NCI-H2196 (cell line): ENCODE data around the gene TCP10L.
"Not testable (repeated sequence)": the region's sequence is repeated elsewhere in the genome, so short reads cannot be mapped to it uniquely, and the experiment has no call there.

Experiments
- DNase-seq: peaks from one replicate; lab custom pipeline; 2025; ENCODE audit not compliant: unreplicated experiment; lab: John Stamatoyannopoulos, UW

Gene TCP10L

DNA sequence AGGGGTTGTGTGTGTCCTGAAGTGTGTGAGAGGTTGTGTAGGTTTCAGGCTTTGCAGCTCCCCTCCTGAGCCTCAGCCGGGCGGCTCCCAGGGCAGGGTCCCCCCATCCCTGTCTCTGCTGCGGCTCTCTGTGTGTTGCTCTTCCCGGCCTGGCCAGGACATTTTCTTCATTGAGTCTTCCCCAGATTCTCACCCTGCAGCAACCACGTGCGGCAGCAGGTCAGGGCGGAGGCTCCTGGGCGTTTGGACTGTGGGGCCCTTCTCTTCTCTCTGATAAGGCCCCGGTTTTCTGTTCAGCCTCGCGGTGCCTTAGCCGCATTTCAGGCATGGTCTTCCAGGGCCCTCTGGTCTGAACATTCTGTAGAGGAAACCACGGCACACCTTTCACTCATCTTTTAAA is 1.8 kb upstream of the TCP10L start:
- no peak for DNase-seq

DNA sequence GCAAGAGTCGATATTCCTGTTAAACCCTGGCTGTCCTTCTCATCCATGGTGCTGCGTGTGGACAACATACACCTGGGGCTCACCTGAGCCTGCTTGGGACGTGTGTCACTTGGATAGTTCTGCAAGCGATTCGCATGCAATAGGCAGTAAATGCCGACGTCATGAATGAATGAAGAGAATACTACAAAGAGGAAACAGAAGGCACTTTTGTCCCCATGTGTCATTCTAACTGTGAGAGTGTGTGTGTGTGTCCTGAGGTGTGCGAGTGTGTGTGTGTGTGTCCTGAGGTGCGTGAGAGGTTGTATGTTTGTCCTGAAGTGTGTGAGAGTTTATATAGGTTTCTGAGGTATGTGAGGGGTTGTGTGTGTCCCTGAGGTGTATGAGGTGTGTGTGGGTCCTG is 647 bp upstream of the TCP10L start:
- DNase-seq, result no peak

DNA sequence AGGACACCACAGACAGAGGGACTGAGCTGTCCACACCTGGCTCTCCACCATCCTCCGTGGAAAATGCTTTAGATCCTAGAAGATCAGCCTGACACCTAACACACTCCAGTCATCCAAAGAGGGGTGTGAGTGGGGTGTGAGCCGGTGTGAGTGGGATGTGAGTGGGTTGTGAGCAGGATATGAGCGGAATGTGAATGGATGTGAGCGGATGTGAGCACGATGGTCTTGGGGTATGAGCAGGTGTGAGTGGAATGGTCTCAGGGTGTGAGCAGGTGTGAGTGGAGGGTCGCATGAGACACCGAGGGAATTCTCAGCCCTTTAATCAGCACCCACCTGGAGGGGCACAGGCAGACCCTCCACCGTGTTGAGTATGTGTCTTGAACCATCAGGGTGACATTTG is 851 bp downstream of the TCP10L start:
- DNase-seq, result no peak

DNA sequence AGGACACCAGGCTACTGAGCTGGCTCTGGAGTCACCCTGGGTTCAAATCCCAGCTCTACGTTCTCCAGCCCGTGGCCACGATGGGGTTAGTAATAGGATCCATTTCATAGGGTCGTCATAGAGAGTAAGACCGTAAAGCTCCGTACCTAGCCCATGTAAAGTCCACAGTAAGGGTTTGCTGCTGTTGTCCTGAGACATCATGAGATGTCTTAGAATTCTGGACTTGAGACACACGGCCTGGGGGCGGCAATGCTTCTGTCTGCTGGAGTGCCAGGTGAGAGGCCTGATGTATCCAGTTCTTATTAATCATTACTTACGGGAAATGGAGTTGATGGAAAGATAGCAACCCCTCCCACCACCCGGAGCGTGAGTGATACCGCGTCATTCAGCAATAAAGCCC is 3.6 kb downstream of the TCP10L start:
- DNase-seq, result no peak

DNA sequence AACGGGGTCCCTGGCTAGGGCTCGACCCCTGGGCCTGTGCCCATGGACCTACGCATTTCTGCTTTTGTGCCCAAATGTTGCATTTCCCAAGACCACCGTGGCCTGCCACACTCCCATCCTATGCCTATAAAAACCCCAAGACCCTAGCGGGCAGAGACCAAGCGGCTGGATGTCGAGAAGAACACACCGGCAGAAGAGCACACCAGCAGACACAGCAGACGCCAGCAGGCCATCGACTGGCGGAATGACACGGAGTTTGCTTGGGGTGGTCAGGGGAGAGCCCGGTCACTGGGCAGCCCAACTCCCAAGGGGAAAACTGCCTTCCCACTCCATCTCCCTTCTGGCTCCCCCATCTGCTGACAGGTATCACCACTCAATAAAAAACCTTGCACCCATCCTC is 4.4 kb downstream of the TCP10L start:
- no peak for DNase-seq

DNA sequence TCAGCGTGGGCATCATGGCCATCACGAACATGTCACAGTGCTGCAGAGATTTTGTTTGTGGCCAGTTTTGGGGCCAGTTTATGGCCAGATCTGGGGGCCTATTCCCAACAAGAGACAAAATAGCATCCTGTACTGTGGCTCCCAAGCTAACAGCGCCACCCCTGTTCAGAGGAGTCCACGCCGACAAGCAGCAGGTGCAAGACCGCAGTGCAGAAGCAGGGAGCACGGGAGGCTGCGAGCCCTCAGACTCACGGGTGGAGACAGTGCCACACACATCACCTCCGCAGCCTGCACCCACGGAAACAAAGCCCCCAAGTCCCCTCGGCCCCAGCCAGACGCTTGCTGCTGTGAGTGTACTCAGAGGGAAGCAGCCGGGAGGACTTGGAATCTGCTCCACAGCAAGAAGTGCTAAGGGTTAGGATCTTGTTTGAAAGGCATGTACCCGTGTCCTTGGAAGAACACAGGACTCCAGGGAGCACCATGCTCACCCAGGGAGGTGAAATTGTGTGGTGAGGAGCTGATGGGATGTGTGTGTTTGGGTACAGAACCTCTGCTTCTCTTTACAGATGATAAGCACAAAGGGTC is 7.1 kb downstream of the TCP10L start:
- no peak for DNase-seq

DNA sequence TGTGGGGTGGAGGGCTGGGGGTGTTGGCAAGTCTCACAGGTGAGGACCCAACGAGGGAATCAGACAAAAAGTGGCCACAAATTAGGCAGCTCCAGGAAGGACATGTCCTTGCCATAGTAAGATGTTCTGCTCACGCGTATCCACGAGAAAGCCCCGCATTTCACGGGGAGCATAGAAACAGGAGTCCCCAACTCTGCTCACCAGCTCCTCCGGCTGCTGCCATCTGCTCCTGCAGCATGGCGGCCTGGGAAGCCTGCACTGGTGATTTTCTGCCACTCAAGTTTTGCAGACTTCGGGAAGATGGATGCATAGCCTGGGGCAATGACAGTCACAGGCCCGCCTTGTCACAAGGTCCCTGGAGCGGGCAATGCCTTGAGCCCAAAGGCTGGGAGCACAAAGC is 9.3 kb downstream of the TCP10L start:
- no peak for DNase-seq

DNA sequence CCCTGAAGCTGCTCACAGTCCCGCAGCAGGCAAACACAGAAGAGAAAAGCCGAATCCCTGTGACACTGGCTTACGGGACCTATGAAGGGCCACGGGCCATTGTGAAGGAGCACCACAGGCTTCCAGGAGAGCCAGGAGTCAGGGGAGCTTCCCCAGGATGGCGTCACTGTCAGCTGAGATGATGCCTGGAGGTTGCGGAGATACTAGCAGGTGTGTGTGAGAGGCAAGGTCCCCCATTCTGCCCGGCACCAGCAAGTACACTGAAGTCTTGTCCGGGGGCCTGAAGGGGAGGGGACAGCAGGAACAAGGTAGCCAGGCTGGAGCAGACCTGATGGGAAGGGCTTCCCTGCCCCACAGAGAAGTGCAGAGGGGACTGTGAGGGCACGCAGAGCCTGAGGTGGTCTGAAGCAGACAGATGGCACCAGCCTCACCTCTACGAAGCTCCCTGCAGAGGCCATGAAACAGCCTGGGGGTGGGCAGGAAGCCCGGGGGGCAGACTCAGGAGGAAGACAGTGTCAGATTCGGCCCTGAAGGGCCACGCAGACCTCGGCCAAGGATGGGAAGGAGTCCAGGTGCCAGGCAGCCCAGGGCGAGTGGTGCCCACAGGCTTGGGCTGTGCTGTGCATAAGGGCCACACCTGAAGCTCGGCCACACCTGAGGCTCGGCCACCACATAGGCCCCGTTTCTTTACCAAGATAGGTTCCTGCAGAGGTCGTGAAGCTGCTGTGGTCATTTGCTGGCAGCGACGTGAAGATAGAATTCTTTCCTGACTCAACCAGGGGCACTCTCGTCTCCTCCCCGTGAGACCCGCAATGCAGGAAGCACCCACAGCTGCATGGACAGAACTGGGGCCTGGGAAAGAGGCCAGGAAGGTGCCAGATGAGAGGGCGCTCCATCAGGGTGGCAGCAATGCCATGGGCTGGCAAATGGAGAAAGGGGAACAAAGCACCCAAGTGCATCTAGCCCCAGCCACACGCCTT is 10.1 kb downstream of the TCP10L start:
- no peak for DNase-seq

DNA sequence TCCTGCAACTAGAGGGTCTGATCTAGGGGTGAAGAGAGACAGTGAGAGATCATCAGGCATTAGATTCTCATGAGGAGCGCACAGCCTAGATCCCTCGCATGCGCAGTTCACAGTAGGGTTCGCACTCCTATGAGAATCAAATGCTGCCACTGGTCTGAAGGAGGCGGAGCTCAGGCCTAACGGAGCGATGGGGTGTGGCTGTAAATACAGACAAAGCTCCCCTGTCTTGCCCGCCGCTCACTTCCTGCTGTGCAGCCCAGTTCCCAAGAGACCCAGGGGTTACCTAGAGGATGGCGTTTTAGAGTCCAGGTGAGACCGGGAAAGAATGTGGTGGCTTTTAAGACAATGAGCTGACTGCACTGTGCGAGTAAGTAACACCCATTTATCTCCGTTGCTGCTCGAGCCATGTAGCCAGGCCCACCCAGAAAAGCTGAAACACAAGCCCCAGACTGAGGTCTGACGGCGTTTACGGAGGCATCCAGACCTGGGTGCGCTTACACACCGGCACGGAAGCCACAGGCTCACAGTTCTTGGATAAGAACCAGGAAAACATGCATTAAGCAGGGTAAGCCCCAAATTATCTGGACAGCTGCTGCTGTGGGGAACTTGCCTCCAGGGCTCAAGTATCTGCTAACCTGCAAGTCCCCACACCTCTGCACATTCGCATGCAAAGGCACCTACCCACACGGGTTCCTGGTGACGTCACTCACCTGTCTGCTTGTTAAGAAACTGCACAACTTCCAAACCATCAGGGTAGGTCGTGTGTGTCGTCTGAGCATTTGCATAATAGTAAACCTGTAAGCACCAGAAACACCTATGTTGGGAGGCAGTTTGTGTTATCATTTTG is 12.5 kb downstream of the TCP10L start:
- DNase-seq, result no peak

DNA sequence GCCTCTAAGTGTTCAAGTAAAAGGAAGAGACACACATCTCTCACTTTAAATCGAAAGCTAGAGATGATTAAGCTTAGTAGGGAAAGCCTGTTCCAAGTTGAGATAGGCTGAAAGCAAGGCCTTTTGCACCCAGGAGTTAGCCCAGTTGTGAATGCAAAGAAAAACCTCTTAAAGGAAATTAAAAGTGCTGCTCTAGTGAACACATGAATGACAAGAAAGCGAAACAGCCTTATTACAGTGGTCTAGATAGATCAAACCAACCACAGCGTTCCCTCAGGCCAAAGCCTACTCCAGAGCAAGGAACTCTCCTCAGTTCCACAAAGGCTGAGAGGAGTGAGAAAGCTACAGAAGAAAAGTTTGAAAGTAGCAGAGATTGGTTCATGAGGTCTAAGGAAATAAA is 14.9 kb downstream of the TCP10L start:
- DNase-seq, result no peak

DNA sequence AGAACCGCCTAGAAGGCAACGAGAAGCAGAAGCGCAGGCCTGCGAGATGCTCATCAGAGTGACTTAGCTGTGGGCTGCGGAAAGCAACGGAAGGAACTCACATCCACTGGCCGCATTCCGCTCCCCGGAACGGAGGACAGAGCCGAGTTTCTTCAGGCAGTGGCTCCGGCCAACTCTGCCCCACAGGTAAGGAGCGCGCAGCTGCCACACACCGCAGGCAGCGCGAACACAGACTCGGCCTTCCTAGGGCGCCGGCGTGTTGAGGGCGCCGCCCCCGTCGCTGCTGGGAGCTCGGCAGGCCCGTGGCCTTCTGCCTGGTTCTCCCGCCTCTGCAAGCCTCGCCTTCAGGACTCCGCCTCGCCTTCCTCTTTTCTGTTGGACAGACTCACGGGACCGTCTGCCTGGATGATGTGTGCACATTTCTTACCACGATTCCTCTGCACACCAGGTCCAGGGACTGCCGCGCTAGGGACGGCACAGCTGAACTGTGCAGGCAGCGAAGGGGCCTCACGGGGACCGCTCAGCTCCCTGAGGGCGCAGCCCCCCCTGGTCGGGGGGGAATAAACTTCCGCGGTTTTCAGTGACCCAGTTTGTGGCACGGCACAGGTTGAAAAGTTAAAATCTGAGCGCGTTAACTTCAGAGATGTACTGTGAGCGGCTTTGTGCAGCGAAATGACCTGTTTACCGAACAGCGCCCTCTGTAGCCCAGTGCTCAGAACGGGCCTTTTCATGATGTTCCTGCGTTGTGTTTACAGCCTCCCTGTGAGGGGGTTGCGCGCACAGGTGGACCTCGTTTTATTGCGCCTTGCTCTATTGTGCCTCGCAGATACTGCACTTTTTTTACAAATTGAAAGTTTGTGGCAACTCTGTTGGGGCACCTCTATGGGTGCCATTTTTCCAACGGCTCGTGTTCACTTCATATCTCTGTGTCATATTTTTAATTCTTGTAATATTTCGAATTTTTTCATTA is 15.8 kb downstream of the TCP10L start:
- peak; percentile 82 for DNase-seq

DNA sequence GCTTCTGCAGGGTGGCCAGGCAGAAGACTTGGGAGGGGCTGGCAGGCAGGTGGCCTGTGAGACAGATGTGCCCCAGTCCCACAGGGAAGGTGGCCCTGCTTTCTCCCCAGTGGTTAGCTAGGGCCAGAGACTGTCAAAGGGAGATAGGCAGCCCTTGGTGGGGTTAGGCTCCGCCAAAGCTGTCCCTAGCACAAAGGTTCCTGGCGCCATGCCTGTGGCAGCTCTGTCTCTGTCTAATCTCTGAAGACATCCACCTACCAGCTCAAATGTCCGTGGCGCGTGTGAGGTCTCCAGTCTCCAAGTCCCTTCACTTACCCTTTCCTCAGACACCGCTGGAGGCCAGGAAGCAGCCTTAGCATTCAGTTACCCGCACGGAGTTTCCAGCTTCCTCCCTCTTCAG is 17.7 kb downstream of the TCP10L start:
- no peak for DNase-seq

DNA sequence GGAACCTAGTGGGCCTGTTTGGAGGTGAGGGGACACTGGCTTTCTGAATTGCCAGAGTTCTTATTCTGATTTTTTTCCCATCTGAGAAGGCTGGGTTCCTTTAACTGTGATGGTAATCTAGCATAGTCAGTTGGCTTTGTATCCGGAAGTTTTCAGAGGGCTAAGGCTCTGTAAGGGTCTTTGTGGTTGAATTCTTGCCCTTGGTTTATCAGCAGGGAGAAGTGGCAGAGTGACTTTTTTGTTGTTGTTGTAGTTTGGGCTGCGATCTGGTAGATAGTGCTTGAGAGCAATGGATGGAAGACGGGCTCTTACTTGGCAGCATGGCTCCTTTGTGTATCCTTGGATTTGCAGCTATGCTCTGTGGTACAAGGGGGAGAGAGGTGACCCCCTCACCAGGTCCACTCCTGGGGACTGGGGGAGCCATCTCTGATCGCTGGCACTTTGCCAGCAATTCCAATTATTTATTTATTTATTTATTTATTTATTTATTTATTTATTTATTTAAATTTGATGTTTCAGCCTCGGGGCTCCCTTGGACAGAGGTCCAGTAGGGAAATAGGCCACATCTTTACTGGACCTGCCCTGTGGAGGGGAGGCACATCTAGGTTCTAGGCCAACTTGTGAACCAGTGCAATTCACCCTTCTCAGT is 18.5 kb downstream of the TCP10L start:
- DNase-seq, result no peak

DNA sequence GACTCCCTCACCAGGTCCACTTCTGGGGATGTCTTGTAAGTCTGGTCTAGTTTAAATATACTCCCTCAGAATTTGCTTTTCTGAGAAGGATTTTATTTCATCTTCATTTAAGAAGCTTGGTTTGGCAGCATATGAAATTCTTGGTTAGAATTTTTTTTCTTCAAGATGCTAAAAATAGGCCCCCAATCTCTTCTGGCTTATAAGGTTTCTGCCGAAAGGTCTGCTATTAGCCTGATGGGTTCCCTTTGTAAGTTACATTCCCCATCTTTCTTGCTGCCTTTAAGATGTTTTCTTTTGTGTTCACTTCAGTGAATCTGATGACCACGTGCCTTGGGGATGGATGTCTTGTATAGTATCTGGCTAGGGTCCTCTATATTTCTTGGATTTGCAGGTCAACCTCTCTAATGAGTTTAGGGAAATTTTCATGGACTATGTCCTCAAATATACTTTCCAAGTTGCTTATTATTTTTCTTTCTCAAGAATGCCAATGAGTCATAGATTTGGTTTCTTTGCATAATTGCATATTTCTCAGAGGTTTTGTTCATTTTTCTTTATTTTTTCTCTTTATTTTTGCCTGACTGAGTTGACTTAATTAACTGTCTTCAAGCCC is 19.4 kb downstream of the TCP10L start:
- no peak for DNase-seq

DNA sequence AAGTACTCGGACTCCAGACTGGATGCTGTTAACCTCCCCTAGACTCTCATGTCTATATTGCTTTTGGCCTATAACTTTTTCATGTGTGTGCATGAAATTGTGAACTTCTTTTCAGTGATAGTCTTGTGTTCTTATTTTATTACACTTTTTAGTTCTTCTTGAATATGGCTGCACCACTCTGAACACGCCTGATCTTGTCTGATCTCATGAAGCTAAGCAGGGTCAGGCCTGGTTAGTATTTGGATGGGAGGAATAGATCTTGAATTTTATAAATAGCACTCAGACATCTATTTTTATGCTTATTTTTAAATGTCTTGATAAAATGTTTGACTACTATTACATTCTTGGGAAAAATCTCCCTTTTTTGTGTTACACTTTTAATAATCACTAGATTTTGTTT is 22.4 kb downstream of the TCP10L start:
- no peak for DNase-seq

DNA sequence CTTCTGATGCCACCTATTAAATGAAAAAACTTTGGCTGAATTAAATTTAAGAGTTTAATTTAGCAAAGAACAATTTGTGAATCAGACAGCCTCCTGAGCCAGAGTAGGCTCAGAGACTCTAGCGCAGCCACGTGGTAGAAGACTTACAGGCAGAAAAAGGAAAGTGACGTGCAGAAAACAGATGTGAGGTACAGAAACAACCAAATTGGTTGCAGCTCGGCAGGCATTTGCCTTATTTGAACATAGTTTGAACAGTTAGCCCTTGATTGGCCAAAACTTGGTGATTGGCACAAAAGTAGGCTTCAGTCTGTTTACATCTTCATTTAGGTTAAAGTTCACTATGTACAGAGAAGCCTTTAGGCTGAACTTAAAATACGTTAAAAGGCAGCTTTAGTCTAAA is 22.9 kb downstream of the TCP10L start:
- no peak for DNase-seq

DNA sequence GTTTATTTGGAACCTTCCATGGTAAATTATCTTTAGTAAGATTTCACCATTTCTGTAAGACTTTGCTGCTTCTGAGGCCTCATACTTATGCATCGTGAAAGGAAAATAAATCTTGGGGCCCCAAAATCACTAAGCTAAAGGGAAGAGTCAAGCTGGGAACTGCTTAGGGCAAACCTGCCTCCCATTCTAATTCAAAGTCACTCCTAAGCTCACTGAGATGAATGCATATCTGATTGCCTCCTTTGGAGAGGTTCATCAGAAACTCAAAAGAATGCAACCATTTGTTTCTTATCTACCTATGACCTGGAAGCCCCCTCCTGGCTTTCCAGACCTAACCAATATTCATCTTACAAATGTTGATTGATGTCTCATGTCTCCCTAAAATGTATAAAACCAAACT is 23.8 kb downstream of the TCP10L start:
- DNase-seq, result not testable (repeated sequence)

DNA sequence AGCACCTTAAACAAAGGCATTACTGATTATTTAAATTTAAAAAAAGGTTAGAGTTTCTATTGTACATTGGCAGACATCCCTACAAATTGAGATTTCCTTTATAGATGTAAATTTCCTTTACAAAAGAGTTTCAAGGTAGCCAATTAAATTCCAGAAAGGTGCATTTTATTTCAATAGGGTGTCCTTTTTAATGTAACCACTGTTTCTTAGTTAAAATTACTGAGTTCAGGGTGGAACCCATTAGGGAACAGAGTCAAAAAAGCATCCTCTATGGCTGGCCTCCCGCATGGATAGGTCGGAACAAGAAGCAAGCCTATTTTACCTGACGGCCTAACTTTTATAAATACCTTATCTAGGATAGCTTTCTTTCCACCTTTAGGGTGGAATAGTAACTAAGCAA is 24.4 kb downstream of the TCP10L start:
- no peak for DNase-seq

DNA sequence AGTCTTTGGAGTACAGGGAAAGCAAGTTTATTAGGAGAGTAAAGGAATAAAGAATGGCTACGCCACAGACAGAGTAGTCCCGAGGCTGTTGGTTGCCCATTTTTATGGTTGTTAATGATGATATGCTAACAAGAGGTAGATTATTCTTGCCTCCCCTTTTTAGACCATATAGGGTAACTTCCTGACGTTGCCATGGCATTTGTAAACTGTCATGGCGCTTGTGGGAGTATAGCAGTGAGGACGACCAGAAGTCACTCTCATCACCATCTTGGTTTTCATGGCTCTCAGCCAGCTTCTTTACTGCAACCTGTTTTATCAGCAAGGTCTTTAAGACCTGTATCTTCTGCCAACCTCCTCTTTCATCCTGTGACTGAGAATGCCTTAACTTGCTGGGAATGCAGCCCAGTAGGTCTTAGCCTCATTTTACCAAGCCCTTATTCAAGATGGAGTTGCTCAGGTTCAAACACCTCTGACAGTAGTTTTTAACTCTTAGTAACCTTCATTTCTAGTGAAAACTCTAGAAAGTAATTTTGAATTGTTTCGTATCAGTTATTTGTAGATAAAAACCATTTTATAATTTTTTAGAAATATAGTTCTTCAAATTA is 26.2 kb downstream of the TCP10L start:
- no peak for DNase-seq
